ENCODE data around the gene HIP1R.

HIP1R gene

DNA sequence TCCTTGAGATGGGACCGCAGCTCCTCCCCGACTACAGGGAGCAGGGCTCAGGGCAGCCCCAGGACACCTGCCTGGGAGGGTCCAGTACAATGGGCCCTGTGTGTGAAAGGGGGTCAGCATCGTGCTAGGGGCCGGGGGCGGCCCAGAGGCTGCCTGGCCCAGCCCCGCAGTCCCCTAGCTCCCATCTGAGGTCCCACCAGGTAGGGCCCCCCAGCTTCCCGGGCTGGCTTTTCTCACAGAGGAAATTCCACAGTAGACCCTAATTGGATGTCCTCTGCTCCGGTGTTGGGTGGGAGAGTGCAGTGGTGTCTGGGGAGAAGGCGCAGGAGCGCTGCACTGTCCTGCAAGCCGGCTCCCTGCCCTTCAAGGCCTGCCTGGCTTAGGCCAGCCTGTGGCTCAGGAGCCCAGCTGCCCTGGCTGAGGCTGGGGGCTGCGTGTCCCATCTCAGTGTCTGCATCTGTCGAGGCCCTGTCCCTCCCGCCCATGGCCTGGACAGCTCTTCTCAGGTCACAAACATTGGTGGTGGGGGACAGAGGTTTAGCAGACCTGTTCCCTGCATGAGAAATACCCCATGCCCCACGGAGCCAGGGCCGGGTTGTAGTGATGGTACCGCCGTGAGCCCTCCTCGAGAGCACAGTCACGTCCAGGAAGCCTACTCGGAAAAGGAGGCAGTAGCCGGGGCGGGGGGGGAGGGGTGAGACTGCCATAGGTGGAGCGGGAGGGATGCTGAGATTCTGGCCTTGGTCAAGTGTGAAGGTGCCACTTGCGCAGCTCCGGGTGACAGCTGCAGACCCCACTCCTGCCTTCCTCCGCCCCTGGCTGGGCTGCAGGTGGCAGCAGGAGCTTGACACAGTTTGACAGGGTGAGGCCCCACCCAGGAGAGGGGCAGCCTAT is 11.6 kb downstream of the HIP1R start:
- no peak for DNase-seq (ENCODE audit: low read depth, low spot score)
- no peak overlapping the region for H3K27ac ChIP-seq

DNA sequence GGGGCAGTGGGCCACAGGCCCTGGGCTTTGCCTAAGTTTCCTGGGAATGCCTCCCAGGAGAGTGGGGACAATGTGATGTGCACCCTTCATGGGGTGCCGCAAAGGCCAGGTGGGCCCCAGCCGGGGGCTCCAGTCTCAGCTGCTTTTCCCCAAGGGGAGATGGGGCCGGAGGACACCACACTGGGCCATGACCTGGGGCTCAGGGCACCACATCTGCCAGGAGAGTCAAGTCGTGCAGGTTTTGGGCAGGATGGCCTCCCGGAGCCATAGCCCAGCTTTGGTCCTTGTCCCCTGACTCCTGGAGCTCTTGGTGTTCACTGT is 12.2 kb downstream of the HIP1R start:
- DNase-seq (ENCODE audit: low read depth, low spot score) = no peak
- H3K27ac ChIP-seq = no peak overlapping the region

- no peak for DNase-seq (ENCODE audit: low read depth, low spot score)
- no peak overlapping the region for H3K27ac ChIP-seq
Measured at GRCh38 chr12:122847921-122848421, 12.7 kb downstream of the HIP1R start.

DNA sequence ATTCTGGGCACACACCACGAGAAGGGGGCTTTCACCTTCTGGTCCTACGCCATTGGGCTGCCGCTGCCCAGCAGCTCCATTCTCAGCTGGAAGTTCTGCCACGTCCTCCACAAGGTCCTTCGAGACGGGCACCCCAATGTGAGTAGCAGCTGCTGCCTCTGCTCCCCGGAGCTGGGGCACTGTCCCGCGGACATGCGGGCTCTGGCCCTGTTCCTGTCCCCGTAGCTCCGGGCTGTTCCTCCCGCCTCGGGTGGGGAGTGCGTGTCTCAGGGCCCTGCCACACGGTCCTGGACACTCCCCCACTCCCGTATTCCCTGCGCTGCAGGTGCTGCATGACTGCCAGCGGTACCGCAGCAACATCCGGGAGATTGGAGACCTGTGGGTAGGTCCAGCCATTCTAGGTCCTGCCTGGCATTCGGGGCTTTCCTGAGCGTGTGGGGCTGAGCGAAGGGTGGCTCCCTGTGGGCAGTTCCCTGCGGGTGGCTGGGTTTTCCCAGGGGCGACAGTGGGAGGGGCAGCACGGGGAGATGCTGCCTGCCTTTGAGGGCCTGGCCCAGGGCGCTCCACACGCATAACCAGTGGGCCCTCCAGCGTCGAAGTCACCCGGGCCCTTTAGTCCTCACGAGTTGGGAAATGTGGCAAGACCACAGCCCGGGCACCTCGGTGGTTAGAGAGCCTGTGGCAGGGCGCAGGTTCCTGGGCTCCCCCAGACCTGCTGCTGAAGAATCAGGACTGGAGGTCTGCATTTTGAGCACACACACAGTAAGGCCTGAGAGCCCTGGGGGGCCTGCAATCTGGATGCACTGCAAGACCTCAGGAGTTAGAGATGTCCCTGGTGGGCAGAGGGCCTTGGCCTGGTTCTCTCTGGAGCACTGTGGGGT is 13.5 kb downstream of the HIP1R start:
- DNase-seq (ENCODE audit: low read depth, low spot score) = no peak
- H3K27ac ChIP-seq = no peak overlapping the region

DNA sequence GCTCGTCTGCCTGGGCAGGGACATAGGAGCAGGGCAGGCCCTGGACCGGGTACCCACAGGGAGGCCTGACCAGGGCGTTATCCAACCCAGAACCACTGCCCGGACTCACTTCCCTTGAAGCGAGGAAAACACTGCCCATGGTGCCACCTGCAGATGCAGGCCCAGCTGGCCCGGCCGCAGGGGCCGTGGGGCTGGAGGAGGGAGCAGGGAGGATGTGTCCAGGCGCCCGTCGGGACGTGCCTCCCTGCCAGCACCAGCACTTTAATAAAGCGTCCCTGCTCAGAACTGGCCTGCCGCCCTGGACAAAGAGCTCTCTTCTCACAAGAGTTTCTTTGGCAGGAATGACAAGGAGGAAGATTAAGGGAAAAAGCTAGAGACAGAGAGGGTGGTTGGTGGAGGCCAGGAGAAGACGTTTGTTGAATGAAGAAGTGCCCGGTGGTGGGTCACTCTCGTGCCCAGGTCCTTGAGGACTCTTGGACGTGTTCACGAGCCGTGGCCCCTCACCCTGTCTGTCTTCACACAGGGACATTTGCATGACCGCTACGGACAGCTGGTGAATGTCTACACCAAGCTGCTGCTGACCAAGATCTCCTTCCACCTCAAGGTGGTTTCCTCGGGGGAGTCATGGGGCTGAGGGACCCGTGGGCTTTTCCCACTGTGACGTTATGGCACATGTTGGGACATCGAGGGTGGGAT is 14.2 kb downstream of the HIP1R start:
- no peak overlapping the region for H3K27ac ChIP-seq
- DNase-seq (ENCODE audit: low read depth, low spot score) = no peak

DNA sequence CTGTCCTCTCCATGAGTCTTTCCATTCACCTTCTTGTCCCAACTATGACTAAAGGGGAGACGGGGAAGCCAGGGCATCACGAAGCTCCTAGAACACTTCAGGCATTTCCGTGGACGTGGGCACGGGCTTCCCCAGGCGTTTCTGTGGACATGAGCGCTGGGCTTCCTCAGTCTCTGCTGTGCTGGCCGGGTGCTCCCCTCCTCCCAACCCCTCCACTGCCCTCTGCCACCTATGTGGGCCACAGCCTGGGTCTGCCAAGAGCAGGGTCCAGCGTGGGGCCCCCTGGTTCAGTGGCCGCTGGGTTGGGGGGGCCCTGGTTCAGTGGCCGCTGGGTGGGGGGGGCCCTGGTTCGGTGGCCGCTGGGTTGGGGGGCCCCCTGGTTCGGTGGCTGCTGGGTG is 14.8 kb downstream of the HIP1R start:
- no peak for DNase-seq (ENCODE audit: low read depth, low spot score)
- no peak overlapping the region for H3K27ac ChIP-seq

DNA sequence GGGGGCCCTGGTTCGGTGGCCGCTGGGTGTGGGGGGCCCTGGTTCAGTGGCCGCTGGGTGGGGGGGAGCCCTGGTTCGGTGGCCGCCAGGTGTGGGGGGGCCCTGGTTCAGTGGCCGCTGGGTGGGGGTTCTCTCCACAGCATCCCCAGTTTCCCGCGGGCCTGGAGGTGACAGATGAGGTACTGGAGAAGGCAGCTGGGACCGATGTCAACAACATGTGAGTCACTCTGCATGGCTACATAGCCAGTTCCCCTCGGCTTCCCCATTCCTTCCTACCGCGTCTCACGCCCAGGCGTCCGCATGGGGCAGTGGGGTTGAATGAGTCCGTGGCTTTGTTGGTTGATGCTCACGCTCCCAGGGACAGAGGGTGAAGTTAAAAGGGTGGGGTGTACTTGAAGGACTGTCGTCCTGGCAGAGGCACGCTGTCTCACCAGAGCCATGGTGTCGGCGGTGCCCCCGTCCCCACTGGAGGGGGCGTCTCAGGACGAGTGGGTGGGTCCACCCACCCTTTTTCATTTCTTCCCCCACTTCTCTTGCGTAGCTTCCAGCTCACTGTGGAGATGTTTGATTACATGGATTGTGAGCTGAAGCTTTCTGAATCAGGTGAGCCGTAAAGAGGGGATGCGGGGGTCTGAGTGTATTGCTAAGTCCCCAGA is 15.6 kb downstream of the HIP1R start:
- H3K27ac ChIP-seq = peak overlapping the region; percentile 61
- no peak for DNase-seq (ENCODE audit: low read depth, low spot score)

DNA sequence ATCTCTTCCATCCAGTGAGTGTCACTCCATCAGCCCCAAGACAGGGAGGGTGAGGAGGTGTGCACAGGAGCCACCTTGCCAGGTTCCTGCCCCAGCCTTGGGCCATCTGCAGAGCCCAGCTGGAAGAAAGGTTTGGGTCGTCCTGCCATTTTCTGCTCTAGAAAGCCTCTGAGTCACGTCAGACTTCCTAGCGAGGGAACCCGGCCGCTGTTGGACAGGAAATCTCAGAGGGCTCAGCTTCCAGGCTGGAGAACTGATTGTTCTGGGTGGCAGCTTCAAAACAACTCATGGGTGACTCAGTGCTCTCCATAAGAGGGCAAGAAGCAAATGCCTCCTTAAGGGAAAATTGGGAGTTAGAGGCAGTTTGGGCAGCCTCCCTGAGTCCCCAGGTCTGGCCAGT is 16.6 kb downstream of the HIP1R start:
- DNase-seq (ENCODE audit: low read depth, low spot score) = no peak
- peak overlapping the region; percentile 61 for H3K27ac ChIP-seq

DNA sequence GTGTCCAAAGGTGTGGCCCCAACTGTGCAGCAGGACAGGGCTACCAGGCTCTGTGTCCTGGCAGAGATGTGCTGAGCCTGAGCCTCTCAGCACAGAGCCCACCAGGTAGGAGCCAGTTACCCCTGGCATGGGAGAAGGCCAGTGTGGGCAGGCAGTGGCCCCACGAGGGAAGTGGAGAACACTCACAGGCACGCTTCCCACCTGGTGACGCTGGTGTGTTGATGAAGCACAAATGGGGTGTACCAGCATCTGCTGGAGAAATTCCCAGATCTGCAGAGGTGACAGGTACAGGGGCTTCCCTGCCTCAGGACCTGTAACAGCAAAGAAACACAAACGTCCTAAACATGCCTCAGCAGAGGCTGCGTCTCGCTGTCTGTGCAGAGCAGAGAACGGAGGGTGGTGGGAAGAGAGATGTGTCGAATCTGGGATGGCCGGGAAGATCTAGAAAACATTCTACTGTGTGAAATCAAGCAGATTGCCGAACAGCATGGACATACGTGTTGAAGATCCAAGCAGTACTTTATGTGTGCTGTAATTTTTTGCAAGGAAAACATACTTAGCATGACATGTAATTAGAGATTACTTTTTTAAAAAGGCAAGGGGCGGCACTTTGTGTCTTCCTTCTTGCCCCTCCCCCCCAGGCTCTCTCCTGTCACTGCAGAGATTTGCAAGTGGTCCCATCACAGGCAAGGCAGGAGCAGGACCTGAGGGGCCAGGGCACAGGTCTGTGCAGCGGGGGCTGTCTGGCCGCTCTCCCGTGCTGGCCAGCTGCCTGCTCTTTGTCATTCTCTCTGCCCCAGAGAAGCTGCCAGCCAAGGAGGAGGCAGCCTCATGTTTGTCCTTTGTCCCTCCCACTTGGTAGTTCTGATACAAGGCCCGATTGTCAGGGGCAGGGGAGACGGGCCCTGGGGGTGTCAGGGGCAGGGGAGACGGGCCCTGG is 17.3 kb downstream of the HIP1R start:
- DNase-seq (ENCODE audit: low read depth, low spot score) = no peak
- peak overlapping the region; percentile 61 for H3K27ac ChIP-seq

GRCh38 chr12:122853582-122854245 is 18.5 kb downstream of the HIP1R start:
- H3K27ac ChIP-seq = no peak overlapping the region
- no peak for DNase-seq (ENCODE audit: low read depth, low spot score)

GRCh38 chr12:122854554-122854953 is 19.3 kb downstream of the HIP1R start:
- no peak for DNase-seq (ENCODE audit: low read depth, low spot score)
- H3K27ac ChIP-seq = no peak overlapping the region

- no peak for DNase-seq (ENCODE audit: low read depth, low spot score)
- no peak overlapping the region for H3K27ac ChIP-seq
Measured at GRCh38 chr12:122855071-122855829, 20.0 kb downstream of the HIP1R start.

DNA sequence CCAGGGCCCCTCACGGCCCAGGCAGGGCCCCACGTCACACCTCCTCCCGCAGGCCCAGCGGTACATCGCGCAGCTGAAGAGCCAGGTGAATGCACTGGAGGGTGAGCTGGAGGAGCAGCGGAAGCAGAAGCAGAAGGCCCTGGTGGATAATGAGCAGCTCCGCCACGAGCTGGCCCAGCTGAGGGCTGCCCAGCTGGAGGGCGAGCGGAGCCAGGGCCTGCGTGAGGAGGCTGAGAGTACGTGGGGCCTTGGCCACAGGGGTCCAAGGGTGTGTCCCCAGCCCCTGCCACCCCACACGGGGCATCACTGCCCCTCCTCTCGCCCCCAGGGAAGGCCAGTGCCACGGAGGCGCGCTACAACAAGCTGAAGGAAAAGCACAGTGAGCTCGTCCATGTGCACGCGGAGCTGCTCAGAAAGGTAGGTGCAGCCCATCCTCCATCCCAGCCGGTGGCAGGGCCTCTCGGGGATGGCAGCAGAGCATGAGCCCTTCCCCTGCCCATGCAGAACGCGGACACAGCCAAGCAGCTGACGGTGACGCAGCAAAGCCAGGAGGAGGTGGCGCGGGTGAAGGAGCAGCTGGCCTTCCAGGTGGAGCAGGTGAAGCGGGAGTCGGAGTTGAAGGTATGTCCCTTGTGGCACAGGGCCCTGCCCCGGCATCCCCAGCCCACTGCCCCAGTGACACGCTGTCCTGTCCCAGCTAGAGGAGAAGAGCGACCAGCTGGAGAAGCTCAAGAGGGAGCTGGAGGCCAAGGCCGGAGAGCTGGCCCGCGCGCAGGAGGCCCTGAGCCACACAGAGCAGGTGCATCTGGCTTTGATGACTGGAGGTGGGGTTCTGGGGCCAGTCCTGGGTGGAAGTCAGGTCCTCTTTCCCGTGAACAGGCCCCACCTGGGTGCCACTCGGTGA is 20.9 kb downstream of the HIP1R start:
- no peak overlapping the region for H3K27ac ChIP-seq
- no peak for DNase-seq (ENCODE audit: low read depth, low spot score)

DNA sequence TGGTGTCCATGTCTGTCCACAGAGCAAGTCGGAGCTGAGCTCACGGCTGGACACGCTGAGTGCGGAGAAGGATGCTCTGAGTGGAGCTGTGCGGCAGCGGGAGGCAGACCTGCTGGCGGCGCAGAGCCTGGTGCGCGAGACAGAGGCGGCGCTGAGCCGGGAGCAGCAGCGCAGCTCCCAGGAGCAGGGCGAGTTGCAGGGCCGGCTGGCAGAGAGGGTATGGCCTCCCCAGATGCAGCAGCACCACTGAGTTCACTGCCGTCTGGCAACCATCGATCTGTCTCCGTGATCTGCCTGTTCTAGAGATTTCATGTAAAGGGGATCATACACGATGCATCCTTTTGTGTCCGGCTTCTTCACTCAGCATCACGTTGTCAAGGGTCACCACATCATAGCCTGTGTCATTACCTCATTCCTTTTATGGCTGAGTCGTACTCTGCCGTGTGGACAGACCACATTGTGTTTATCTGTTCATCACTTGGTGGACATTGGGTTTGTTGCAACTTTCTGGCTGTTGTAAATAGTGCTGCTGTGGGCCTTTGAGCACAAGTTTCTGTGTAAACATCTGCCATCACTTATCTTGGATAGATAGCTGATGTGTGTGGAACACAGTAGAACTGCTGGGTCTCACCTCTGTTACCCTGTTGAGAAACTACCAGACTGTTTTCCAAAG is 21.9 kb downstream of the HIP1R start:
- no peak for DNase-seq (ENCODE audit: low read depth, low spot score)
- no peak overlapping the region for H3K27ac ChIP-seq

GRCh38 chr12:122858171-122858570 is 22.9 kb downstream of the HIP1R start:
- no peak overlapping the region for H3K27ac ChIP-seq

DNA sequence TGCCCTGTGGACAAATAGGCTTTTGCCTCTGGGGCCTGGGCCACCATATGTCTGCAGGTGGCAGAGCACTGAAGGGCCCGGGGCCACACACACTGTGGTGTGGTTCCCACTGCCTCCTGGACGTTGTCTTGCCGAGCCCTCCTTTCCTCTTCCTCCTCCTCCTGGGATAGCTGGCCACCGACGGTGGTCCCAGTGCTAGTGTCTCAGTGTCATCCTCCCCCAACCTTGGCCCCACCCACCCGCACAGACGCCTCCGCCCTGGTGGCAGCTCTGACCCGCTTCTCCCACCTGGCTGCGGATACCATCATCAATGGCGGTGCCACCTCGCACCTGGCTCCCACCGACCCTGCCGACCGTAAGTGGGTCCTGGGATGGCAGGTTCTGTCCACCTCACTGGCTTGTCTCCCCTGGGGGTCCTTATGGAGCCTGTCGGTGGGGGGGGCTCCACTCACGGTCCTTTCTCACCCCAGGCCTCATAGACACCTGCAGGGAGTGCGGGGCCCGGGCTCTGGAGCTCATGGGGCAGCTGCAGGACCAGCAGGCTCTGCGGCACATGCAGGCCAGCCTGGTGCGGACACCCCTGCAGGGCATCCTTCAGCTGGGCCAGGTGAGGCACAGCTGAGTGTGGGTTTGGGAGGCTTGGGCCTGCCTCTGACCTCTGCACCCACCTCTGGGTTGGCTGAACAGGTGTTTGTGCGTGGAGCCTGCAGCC is 23.5 kb downstream of the HIP1R start:
- DNase-seq (ENCODE audit: low read depth, low spot score) = no peak
- H3K27ac ChIP-seq = no peak overlapping the region

More at GRCh38 chr12:122858171-122858570, 22.9 kb downstream of the HIP1R start:
- DNase-seq (ENCODE audit: low read depth, low spot score) = no peak

All from epithelial cell of prostate (primary cell).